ENCODE data around the gene GNE.
"Not testable (repeated sequence)": the region's sequence is repeated elsewhere in the genome, so short reads cannot be mapped to it uniquely, and the experiment has no call there.

The GNE gene

GRCh38 chr9:36207546-36208012, 50.7 kb downstream of the GNE start:
- DNase-seq, result no peak

DNA sequence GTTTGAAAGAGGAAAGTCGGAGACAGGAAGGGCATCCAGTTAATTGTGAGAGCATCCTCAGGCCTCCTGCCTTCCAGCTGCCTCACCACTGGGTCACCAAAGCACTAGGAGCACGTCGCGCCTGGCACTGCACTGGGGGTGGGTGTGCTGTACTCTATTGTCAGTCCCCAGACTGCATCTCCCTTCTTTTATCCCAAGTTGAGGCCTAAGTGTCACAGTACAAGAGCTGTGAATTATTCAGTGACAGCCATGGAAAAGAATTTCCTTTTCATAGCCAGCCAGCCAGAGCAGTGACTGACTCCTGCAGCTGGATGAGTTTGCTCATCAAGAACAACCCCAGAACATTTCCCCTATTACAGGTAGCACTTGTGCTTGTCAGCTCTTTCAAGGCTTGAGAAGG, 51.2 kb downstream of the GNE start:
- DNase-seq, result peak; percentile 53

DNA sequence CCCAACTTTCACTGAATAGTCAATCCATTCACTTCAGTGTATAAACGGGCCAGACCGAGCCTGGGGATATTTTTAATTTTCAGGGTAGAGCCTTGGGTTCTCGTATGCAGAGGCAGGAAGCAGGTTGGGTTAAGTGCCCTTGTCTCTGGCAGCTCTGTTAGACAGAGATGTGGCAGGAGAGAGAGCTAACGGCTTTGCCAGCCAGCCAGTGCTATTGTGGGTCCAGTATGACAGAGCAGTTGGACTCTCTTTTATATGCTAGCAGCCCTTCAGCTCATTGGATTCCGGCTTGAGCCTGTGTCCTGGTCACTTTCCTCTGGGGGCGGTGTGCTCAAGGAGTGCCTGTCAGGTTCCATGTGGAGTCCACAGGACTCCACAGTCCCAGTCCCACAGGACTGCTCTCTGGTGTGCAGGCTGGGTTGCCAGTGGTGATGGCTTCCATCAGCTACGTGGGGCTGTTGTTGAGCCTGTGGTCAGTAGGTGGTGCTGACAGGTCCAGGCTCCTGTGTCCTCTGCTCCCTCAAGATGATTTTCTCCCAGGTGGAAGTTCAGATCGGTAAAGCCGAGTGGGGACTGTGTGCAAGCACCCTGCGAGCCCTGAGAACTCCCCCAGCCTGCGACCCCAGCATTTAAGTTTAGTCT, 53.2 kb downstream of the GNE start:
- DNase-seq, result no peak

GRCh38 chr9:36194326-36195000, 63.8 kb downstream of the GNE start:
- no peak for DNase-seq

GRCh38 chr9:36193023-36193422, 65.2 kb downstream of the GNE start:
- no peak for DNase-seq

DNA sequence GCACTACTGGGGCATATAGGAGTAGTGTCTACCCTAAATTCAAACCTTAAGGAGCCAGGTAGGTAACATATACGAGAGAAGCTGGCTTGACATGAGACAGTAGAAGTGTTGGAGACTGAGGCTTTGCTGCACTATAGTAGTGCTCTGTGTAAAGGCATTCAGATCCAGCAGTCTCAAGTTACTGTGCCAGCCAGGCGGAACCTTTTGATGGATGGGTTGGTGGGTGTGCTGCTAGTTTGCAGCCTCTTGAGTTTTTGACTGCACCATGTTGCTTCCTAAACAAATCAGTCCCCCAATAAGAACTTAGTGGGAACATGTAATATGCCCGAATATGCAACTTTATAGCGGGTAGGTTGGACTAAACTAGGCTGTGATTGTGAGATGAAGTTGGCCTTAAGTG, 66.1 kb downstream of the GNE start:
- DNase-seq, result no peak

- no peak for DNase-seq
Measured at GRCh38 chr9:36191686-36192085, 66.6 kb downstream of the GNE start.

GRCh38 chr9:36191290-36191645, 67.0 kb downstream of the GNE start:
- no peak for DNase-seq

GRCh38 chr9:36190388-36191289, 67.6 kb downstream of the GNE start, which contains the start of gene CLTA:
Gene CLTA, plus strand, starts transcription at chr9:36190921. Its CDS starts 136 bp downstream, at chr9:36191057.
- peak; percentile 99 for DNase-seq

GRCh38 chr9:36189976-36190375, 68.3 kb downstream of the GNE start:
- no peak for DNase-seq

DNA sequence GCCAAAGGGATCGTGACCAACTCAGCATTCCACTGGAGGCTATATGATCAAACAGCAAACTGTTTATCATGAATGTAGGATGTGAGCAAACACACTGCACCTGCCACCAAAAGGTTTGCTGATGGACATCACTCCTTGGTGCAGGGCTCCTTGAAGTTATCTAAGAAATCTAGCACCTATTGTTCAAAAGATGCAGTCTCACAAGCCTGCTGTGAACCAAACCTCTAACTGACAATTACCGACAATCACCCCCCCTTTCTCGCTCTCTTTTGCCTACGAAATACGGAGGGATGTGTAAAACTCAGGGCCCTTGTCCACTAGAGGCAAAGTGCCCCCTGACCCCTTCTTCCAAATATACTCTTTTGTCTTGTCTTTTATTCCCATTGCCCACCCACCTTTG, 70.0 kb downstream of the GNE start:
- DNase-seq, result no peak

DNA sequence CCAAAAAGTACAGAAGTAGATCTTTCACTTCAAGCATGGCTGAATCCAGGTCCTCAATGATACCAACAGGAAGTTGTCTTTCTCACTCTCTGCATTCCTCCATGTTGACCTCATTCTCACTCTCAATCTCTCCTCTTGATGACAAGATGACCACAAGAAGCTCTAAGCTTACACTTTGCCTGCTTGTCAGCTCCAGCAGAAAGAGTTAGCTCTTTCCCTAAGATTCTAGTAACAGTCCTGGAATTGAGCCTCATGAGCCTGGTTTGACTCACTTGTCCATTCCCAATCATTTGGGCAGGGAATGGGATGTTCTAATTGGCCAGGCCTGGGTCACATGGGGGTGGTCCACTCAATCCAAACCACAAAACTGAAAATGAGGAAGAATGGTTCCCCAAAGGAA, 70.8 kb downstream of the GNE start:
- DNase-seq, result peak; percentile 97

DNA sequence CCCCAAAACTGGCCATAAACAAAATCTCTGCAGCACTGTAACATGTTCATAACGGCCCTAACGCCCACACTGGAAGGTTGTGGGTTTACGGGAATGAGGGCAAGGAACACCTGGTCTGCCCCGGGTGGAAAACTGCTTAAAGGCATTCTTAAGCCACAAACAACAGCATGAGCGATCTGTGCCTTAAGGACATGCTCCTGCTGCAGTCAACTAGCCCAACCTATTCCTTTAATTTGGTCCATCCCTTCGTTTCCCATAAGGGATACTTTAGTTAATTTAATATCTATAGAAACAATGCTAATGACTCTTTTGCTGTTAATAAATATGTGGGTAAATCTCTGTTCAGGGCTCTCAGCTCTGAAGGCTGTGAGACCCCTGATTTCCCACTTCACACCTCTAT, 78.0 kb downstream of the GNE start:
- DNase-seq, result not testable (repeated sequence)

DNA sequence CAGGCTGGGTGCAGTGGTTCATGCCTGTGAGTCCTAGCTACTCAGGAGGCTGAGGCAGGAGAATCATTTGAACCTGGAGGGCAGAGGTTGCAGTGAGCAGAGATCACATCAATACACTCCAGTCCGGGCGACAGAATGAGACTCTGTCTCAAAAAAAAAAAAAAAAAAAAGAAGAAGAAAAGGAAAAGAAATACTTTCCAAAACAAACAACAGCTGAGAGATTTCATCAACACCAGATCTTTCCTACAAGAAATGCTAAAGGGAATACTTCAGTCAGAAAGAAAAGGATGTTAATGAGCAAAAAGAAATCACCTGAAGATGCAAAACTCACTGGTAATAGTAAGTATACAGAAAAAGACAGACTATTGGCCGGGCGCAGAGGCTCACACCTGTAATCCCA, 80.7 kb downstream of the GNE start:
- DNase-seq, result no peak

- not testable (repeated sequence) for DNase-seq
Measured at GRCh38 chr9:36176496-36176895, 81.8 kb downstream of the GNE start.

GRCh38 chr9:36175209-36175608, 83.0 kb downstream of the GNE start:
- DNase-seq, result not testable (repeated sequence)

DNA sequence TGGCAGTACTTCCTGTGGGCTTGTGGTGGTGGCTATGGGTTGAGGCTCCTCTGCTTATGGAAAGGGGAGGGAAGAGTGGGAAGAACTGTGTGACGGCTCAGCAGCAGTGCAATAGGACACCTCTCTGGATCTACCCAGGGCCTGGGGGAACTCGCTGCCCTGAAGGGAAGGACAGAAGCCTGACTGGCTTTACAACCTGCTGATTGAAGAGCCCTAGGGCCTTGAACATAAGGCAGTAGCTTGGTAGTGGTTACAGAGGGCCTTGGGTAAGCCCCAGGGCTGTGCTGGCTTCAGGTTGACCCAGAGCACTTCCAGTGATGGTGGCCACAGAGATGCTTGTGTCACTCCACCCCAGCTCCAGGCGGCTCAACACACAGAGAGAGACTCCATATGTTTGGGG, 83.5 kb downstream of the GNE start:
- DNase-seq, result no peak

DNA sequence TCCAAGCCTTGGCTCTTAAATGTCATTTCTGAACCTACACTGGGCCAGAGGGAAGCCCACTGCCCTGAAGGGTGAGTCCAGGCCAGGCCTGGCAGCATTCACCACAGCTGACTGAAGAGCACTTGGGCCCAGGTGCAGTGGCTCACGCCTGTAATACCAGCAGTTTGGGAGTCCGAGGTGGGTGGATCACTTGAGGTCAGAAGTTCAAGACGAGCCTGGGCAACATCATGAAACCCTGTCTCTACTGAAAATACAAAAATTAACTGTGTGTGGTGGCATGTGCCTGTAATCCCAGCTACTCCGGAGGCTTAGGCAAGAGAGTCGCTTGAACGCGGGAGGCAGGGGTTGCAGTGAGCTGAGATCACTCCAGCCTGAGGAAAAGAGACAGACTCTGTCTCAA, 84.0 kb downstream of the GNE start:
- DNase-seq, result no peak

- no peak for DNase-seq
Measured at GRCh38 chr9:36173861-36174260, 84.4 kb downstream of the GNE start.

DNA sequence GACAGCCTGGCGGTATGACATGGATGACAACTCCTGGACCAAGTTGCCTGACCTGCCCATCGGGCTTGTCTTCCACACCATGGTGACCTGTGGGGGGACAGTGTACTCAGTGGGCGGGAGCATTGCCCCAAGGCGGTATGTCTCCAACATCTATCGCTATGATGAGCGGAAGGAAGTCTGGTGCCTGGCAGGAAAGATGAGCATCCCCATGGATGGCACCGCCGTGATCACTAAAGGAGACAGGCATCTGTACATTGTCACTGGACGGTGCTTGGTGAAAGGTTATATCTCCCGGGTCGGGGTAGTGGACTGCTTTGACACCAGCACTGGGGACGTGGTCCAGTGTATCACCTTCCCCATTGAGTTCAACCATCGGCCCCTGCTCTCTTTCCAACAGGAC, 87.7 kb downstream of the GNE start:
- DNase-seq, result no peak

- DNase-seq, result no peak
Measured at GRCh38 chr9:36169708-36170107, 88.5 kb downstream of the GNE start.

DNA sequence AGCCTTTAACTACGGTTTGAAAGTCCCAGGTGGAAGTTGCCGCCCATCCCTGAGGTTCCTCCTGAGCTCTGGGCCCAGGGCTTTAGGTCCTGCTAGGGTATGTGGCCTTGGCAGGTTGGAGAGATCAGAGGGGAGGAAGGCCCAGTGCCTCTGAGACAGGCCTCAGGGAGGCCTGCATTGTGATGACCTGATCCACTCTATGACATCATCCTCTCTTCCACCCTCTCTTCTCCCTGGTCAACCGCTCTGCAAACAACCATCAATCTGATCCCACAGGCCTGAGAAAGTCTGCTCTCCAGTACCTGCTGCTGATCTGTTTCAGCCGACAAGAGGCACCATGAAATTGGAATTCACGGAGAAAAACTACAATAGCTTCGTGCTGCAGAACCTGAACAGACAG, 89.1 kb downstream of the GNE start, which contains the start of gene CCIN:
CCIN (plus strand) TSS at position 223 of the 400 bp plus-strand sequence; CDS start at position 338, 115 bp downstream.
- no peak for DNase-seq

GRCh38 chr9:36166168-36166927, 91.9 kb downstream of the GNE start:
- DNase-seq, result peak; percentile 86

Data from fibroblast of skin of right biceps (primary cell).